Upper lobe of left lung (tissue), 6 donors: ENCODE measurements around the gene USP24. TPM values are rescaled to one million over a fixed set of nuclear protein-coding genes. Genes with fewer than 3 reads are reported as not detected.
"Not testable (repeated sequence)": the region's sequence is repeated elsewhere in the genome, so short reads cannot be mapped to it uniquely, and the experiment has no call there.

Source experiments
- ATAC-seq, 2 donors: fragments of 200-7000 bp; cut with Tn5 transposase; one replicate each; pipeline ENCODE4 v1.9.1; 2022; ENCODE audit warnings: mild to moderate bottlenecking in 2 of 2, moderate library complexity in 2 of 2; ENCODE audit not compliant: low FRiP score in 2 of 2
- DNase-seq, 2 donors: peaks; one replicate each; pipeline ENCODE4 v3.0.0-alpha.2; 2019 to 2020
- H3K27ac ChIP-seq, 4 donors: fragments of 200-600 bp; sonication (generic); one replicate each; pipeline ENCODE4 v1.5.1; 2016 to 2019
- H3K27me3 ChIP-seq, 4 donors: fragments of 200-600 bp; sonication (generic); one replicate each; pipeline ENCODE4 v1.5.1; 2017 to 2019
- H3K36me3 ChIP-seq, 4 donors: fragments of 200-600 bp; sonication (generic); one replicate each; pipeline ENCODE4 v1.5.1; 2016 to 2019
- H3K4me1 ChIP-seq, 4 donors: fragments of 200-600 bp; sonication (generic); one replicate each; pipeline ENCODE4 v1.5.1; 2018 to 2019
- H3K4me3 ChIP-seq, 4 donors: fragments of 200-600 bp; sonication (generic); one replicate each; pipeline ENCODE4 v1.5.1; 2017 to 2019; ENCODE audit warnings: mild to moderate bottlenecking in 2 of 4, moderate library complexity in 1 of 4
- H3K9me3 ChIP-seq, 4 donors: fragments of 200-600 bp; sonication (generic); one replicate each; pipeline ENCODE4 v1.5.1; 2018 to 2019
- CTCF ChIP-seq, 6 experiments: fragments of 450-650 bp in 4 of 6; fragments of 200-600 bp in 2 of 6; sonication (generic) in 2 of 6; IDR thresholded peaks; one replicate each; pipeline ENCODE4 v1.5.1; 2016 to 2019; ENCODE audit warnings: antibody characterized with exemption in 6 of 6
- EP300 ChIP-seq, 4 donors: sonication (generic); formaldehyde crosslinking; IDR thresholded peaks; one replicate each; pipeline ENCODE4 v1.5.1; 2017; ENCODE audit warnings: antibody characterized with exemption in 4 of 4, control low read depth in 2 of 4
- POLR2A ChIP-seq, 4 donors: fragments of 450-650 bp; IDR thresholded peaks; one replicate each; pipeline ENCODE4 v1.5.1; 2016 to 2017; ENCODE audit warnings: antibody characterized with exemption in 4 of 4, mild to moderate bottlenecking in 2 of 4
- POLR2AphosphoS5 ChIP-seq, 2 donors: sonication (generic); formaldehyde crosslinking; IDR thresholded peaks; one replicate each; pipeline ENCODE4 v1.5.1; 2017; ENCODE audit warnings: antibody characterized with exemption in 2 of 2
- WGBS, 2 donors: methylation state at CpG; one replicate each; pipeline ENCODE4 v1.1.5; 2017 to 2018; 5-methylcytosine and 5-hydroxymethylcytosine counted together
- total RNA-seq, 6 donors: library from RNA; depleted of rRNA in 4 of 6; stranded (reverse); fragments of >200 nt in 4 of 6; gene quantifications; one replicate each; pipeline versions ENCODE4 v1.1.0 to v1.2.1, GENCODE V29; 2016 to 2021
- donor health status: DM: no; HTN: no; CAD: no; lungs with moderate emphysema.
- donor health status: DM: no; HTN: yes; CAD: no; lungs with severe emphysema.

The USP24 gene
- total RNA-seq, 6 donors from 2014 or later = 31.9 to 57.6 (median 41.9) TPM

- WGBS, 2 donors = 96 to 99% methylated on average over 5 of the region's 5 CpGs
- Histone ChIP-seq H3K4me1 (no peaks in the 10 kb centered on the region), H3K27me3 (no peaks in the 10 kb centered on the region), H3K9me3 (no peaks in the 10 kb centered on the region), H3K4me3 (no peak overlapping the region), H3K27ac (no peak overlapping the region), H3K36me3 (peaks cover 23 to 95% (median 63%) of the 10 kb centered on the region in 4 donors)
- ATAC-seq (no peak), DNase-seq (no peak)
- TF ChIP-seq POLR2AphosphoS5 (IDR thresholded peaks at IDR 0.05) = no peak
- no peak for TF ChIP-seq EP300 (IDR thresholded peaks at IDR 0.05)
- TF ChIP-seq CTCF (IDR thresholded peaks at IDR 0.05) = no peak
- TF ChIP-seq POLR2A (IDR thresholded peaks at IDR 0.05) = no peak
Observed at GRCh38 chr1:55120538-55120937, 94.6 kb downstream of the USP24 start.

- H3K4me3 ChIP-seq = no peak overlapping the region
- H3K4me1 ChIP-seq = no peaks in the 10 kb centered on the region
- H3K27ac ChIP-seq = no peak overlapping the region
- ATAC-seq (no peak), DNase-seq (no peak)
- WGBS, 2 donors = 92 to 93% methylated on average over 5 of the region's 5 CpGs
- H3K27me3 ChIP-seq = no peaks in the 10 kb centered on the region
- TF ChIP-seq POLR2A (IDR thresholded peaks at IDR 0.05) = no peak
- TF ChIP-seq POLR2AphosphoS5 (IDR thresholded peaks at IDR 0.05) = no peak
- no peak for TF ChIP-seq CTCF (IDR thresholded peaks at IDR 0.05)
- TF ChIP-seq EP300 (IDR thresholded peaks at IDR 0.05) = no peak
- H3K36me3 ChIP-seq = peaks cover 6 to 92% (median 45%) of the 10 kb centered on the region in 4 donors
- no peaks in the 10 kb centered on the region for H3K9me3 ChIP-seq
Observed at GRCh38 chr1:55118651-55119329, 96.4 kb downstream of the USP24 start.

- H3K27ac ChIP-seq = no peak overlapping the region
- H3K27me3 ChIP-seq = no peaks in the 10 kb centered on the region
- peaks cover 4 to 90% (median 43%) of the 10 kb centered on the region in 4 donors for H3K36me3 ChIP-seq
- H3K9me3 ChIP-seq = no peaks in the 10 kb centered on the region
- DNase-seq = no peak
- H3K4me3 ChIP-seq = no peak overlapping the region
- ATAC-seq = no peak
- TF ChIP-seq CTCF (IDR thresholded peaks at IDR 0.05) (no peak), EP300 (IDR thresholded peaks at IDR 0.05) (no peak), POLR2AphosphoS5 (IDR thresholded peaks at IDR 0.05) (no peak), POLR2A (IDR thresholded peaks at IDR 0.05) (no peak)
- H3K4me1 ChIP-seq = no peaks in the 10 kb centered on the region
Observed at GRCh38 chr1:55117941-55118340, 97.2 kb downstream of the USP24 start.

GRCh38 chr1:55109005-55109404, 106.2 kb downstream of the USP24 start:
- not testable (repeated sequence) for DNase-seq, H3K27ac ChIP-seq, H3K4me3 ChIP-seq, H3K27me3 ChIP-seq, ATAC-seq, H3K4me1 ChIP-seq, H3K9me3 ChIP-seq
- H3K36me3 ChIP-seq = peaks cover 19 to 94% (median 55%) of the 10 kb centered on the region in 4 donors
- WGBS, 2 donors = 96 to 99% methylated on average over 14 of the region's 14 CpGs

- WGBS, 2 donors = 74 to 77% methylated on average over 6 of the region's 6 CpGs
- Histone ChIP-seq H3K9me3 (no peaks in the 10 kb centered on the region), H3K4me3 (no peak overlapping the region), H3K27me3 (no peaks in the 10 kb centered on the region), H3K27ac (no peak overlapping the region), H3K4me1 (no peaks in the 10 kb centered on the region), H3K36me3 (peaks cover 30 to 96% (median 61%) of the 10 kb centered on the region in 4 donors)
- ATAC-seq (no peak), DNase-seq (no peak)
- TF ChIP-seq POLR2A (IDR thresholded peaks at IDR 0.05) (no peak), EP300 (IDR thresholded peaks at IDR 0.05) (no peak), POLR2AphosphoS5 (IDR thresholded peaks at IDR 0.05) (no peak), CTCF (IDR thresholded peaks at IDR 0.05) (no peak)
Observed at GRCh38 chr1:55107101-55107500, 108.1 kb downstream of the USP24 start.
